GM18951 (cell line): Measurements from ENCODE around the gene UBE2J1.

ENCODE experiments used
- POLR2A ChIP-seq: IDR thresholded peaks from 4 replicates; pipeline ENCODE4 v1.6.1; 2011; ENCODE audit warnings: mild to moderate bottlenecking; ENCODE audit not compliant: insufficient read length, insufficient read depth; ENCODE audit errors: extremely low read depth
- in situ Hi-C: fragments of 300-500 bp; cut with MboI; formaldehyde crosslinking; loops from one replicate; pipeline ENCODE4 v1.12.0; 2022; ENCODE audit warnings: low sequenced_read_pairs, mixed read lengths, inconsistent platforms; ENCODE audit not compliant: unreplicated experiment

Gene UBE2J1, protein sequence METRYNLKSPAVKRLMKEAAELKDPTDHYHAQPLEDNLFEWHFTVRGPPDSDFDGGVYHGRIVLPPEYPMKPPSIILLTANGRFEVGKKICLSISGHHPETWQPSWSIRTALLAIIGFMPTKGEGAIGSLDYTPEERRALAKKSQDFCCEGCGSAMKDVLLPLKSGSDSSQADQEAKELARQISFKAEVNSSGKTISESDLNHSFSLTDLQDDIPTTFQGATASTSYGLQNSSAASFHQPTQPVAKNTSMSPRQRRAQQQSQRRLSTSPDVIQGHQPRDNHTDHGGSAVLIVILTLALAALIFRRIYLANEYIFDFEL

DNA sequence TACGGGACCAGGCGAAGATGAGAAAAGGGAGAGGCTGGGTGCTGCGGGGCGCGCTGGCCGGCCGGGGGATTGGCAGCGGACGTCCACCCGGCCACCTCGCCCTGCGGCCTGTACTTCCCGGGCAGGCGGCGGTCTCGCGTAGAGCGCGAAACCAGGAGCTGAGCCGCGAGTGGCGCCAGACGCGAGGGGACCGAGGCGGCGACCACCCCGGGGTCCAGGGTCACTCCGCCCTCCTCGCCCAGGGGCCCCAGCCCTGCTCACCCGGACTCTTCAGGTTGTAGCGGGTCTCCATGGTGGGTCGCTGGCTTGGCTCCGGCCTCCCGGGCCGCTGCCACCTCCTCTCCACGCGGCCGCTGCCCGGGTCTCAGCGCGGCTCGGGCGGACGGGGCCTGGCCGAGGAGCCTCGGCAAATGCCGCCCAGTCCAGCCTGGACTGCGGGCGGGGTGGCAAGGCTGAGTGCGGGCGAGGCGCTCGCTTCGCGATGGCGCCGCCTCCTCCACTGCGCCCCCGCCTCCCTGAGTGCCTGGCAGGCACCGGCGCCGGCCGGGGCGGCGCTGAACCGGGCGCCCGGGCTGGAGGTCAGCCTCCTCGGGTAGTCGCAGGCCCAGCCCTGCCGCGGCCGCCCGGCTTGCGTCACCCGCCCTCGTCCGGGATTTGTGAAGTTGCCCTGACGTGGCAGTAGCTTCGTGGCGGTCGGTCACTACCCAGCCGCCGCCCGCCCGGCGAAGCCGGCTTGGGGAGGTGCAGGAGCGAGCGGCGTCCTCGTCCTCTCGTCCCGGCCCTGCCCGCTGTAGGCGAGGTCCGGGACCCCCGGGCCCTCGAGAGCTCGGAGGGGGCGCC is at the start of gene UBE2J1:
TSS of gene UBE2J1 (minus strand) at position 445 of the 840 bp plus-strand sequence. CDS start at position 292, 153 bp downstream.
- in situ Hi-C loops, result no loop called here
- TF ChIP-seq POLR2A, result peak; percentile 88

DNA sequence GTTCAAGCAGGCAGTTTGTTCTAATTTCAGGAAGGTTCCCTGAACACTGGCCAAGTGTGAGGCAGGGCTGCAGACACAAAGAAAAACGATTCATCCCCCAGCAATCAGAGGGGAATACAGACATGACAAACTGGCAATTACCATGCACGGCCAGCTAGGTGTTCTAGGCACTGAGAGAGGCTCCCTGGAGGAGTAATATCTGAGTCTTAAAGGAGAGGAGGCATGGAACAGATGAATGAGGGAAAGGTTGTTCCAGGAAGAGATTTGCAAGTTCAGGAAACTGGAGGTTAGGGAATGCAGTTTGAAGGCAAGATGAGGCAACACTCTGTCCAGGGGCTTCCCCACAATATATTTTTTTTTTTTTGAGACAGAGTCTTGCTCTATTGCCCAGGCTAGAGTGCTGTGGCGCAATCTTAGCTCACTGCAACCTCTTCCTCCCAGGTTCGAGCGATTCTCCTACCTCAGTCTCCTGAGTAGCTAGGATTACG is 48.4 kb upstream of the UBE2J1 start:
- in situ Hi-C loops, result no loop called here
- no peak for TF ChIP-seq POLR2A

- no peak for TF ChIP-seq POLR2A
- in situ Hi-C loops, result no loop called here
These were observed 47.5 kb upstream of the UBE2J1 start for GRCh38 chr6:89400050-89400449.

DNA sequence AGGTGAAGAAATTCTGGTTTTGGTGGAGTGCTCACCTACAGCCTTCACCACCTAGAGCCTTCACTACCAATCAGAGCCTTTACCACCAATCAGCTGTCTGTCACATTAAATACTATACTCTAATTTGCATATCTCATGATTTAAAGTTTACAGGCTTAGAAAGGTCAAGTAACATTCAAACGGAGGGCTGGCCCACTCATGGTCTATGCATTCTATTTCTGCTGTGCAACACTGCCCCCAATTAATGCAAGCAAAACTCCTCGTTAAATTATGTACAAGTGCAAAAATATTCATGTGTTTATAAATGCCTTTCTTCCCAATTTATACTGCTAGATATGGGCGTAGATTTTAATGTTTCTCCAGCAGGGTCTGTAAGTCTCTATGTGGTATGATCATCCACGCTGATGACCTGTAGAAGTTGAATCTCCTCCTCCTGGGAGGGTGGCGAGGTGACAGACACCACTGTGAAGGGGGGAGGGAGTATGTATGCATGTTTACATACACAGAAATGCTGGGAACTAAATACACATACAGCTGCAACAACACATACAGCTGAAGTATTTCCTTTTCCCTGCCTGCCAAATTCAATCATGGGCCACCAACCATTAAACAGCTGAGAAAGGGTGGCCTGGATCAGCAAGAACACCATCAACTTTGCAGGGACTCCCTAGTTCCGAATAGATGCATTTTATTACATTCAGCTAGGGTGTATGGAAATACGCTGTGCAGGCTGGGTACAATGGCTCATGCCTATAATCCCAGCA is 46.4 kb upstream of the UBE2J1 start:
- in situ Hi-C loops, result loop anchor here (25.0 kb wide), 1 partner anchor 412 kb away; no protein-coding TSS in a partner anchor
- TF ChIP-seq POLR2A, result no peak

- in situ Hi-C loops, result loop anchor here (25.0 kb wide), 1 partner anchor 411 kb away; no protein-coding TSS in a partner anchor
These were observed 45.4 kb upstream of the UBE2J1 start for GRCh38 chr6:89397884-89398283.

DNA sequence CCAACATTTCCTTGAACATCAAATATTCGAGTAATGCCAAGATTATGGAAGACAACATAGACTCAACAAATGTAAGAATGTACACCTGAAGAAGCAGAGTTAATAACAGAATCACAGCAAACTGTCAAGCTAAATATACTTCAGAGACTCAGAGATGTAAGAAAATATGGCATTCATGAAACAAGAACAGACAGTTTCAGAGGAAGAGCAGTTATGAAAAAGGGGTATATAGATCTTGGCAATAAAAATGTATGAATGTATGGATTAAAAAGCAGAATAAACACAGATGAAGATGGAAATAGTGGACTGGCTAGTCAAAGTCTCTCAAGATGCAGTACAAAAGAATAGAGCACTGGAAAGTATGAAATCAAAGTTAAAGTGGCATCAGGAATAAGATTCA is 41.1 kb upstream of the UBE2J1 start:
- TF ChIP-seq POLR2A, result no peak
- in situ Hi-C loops, result loop anchor here (25.0 kb wide), 1 partner anchor 406 kb away; no protein-coding TSS in a partner anchor

DNA sequence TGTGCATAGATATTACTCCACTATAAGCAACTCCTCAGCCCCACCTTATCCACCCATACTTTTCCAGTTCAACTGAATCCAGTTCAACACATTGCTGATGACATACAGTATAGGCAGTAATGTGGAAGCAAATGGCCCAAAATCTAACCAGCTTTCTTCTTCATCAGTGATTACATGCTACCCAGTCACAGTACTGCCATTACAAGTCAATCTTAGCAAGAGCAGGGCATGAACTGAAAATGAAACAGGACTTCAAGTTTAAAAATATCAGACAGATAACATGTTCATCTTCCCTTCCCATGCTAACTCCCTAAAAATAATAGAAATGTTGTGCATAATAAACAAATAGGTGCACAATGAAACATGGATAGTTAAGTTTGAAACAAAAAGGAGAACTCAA is 40.3 kb upstream of the UBE2J1 start:
- in situ Hi-C loops, result loop anchor here (25.0 kb wide), 1 partner anchor 406 kb away; no protein-coding TSS in a partner anchor
- no peak for TF ChIP-seq POLR2A

GRCh38 chr6:89388846-89389245 is 36.3 kb upstream of the UBE2J1 start:
- no peak for TF ChIP-seq POLR2A

GRCh38 chr6:89387516-89388201 is 35.1 kb upstream of the UBE2J1 start:
- no peak for TF ChIP-seq POLR2A
- in situ Hi-C loops, result loop anchor here (25.0 kb wide), 1 partner anchor 400 kb away; no protein-coding TSS in a partner anchor

More at GRCh38 chr6:89388846-89389245, 36.3 kb upstream of the UBE2J1 start:
- in situ Hi-C loops, result loop anchor here (25.0 kb wide), 1 partner anchor 402 kb away; no protein-coding TSS in a partner anchor

- TF ChIP-seq POLR2A, result no peak
- in situ Hi-C loops, result loop anchor here (25.0 kb wide), 1 partner anchor 400 kb away; no protein-coding TSS in a partner anchor
These were observed 34.5 kb upstream of the UBE2J1 start for GRCh38 chr6:89386917-89387491.

DNA sequence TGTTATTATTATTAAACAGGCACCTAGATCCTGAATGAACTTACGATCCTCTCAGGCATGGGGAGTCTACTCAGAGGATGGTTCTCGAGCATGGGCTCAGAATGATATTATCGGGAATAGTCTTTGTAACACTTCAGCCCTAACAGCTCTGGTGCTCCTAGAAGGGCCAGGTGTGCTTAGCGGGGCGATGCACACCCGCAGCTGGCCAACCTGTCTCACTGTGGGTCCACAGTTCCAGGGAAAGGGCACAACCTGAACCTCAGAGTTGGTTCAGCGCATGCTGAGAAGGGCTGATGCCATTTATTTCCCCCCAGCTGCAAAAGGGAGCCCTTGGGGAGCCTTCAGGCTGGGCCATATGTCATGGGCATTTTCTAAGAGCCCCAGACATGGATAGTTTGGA is 33.3 kb upstream of the UBE2J1 start:
- in situ Hi-C loops, result loop anchor here (25.0 kb wide), 1 partner anchor 399 kb away; no protein-coding TSS in a partner anchor
- TF ChIP-seq POLR2A, result no peak
